CD4-positive, alpha-beta T cell (primary cell): ENCODE data around the gene GSK3B. TPM values are rescaled to one million over a fixed set of nuclear protein-coding genes. Genes with fewer than 3 reads are reported as not detected.

Experiments used
- ATAC-seq: fragments of 200-7000 bp; cut with Tn5 transposase; one replicate; pipeline ENCODE4 v1.10.0; 2022; ENCODE audit warnings: mild to moderate bottlenecking; ENCODE audit not compliant: poor library complexity
- CTCF ChIA-PET: fragments of 350-600 bp; sonication (Branson Sonifier 250); formaldehyde crosslinking; loops from one replicate; lab custom pipeline; 2021; ENCODE audit warnings: antibody characterized with exemption, inconsistent platforms; lab: Charles Lee
- POLR2A ChIA-PET: fragments of 350-600 bp; sonication (Branson Sonifier 250); formaldehyde crosslinking; loops from one replicate; lab custom pipeline; 2021; ENCODE audit warnings: antibody characterized with exemption, inconsistent platforms; lab: Charles Lee
- DNase-seq, 14 experiments: peaks; one replicate each; pipeline ENCODE4 v3.0.0-alpha.2; 2013 to 2020; ENCODE audit warnings: mixed read lengths in 2 of 14
- H3K27ac ChIP-seq, 2 donors: one replicate each; pipeline versions ENCODE4 v1.5.1 to v1.7.0; 2013; ENCODE audit warnings: low read length in 2 of 2, low read depth in 1 of 2, mild to moderate bottlenecking in 1 of 2
- H3K27me3 ChIP-seq, 2 experiments: 1 replicate in 1 of 2; 2 replicates in 1 of 2; pipeline versions ENCODE4 v1.6.1 to v1.7.0; 2013; ENCODE audit warnings: low read length in 2 of 2, control low read depth in 1 of 2, mild to moderate bottlenecking in 1 of 2, moderate library complexity in 1 of 2; ENCODE audit not compliant: insufficient read depth in 2 of 2, control insufficient read depth in 1 of 2
- H3K36me3 ChIP-seq: one replicate; pipeline ENCODE4 v1.6.1; 2013; ENCODE audit warnings: low read length, control low read depth; ENCODE audit not compliant: insufficient read depth
- H3K4me1 ChIP-seq: one replicate; pipeline ENCODE4 v1.6.1; 2013; ENCODE audit warnings: low read length, control low read depth; ENCODE audit not compliant: insufficient read depth
- H3K4me3 ChIP-seq: one replicate; pipeline ENCODE4 v1.5.1; 2013; ENCODE audit warnings: mild to moderate bottlenecking, low read length, moderate library complexity
- H3K9me3 ChIP-seq, 2 experiments: 1 replicate in 1 of 2; 2 replicates in 1 of 2; pipeline versions ENCODE4 v1.6.1 to v1.7.0; 2013; ENCODE audit warnings: low read length in 2 of 2, mild to moderate bottlenecking in 2 of 2, control low read depth in 1 of 2, moderate library complexity in 1 of 2; ENCODE audit not compliant: control insufficient read depth in 1 of 2, insufficient read depth in 1 of 2
- H3K27ac Mint-ChIP-seq: one replicate; pipeline ENCODE4 v1.8.0; 2020; ENCODE audit warnings: mixed read lengths
- H3K27me3 Mint-ChIP-seq: one replicate; pipeline ENCODE4 v1.8.0; 2021; ENCODE audit warnings: mixed read lengths
- H3K36me3 Mint-ChIP-seq: one replicate; pipeline ENCODE4 v1.8.0; 2021; ENCODE audit warnings: low read depth, mixed read lengths
- H3K4me1 Mint-ChIP-seq: one replicate; pipeline ENCODE4 v1.8.0; 2021; ENCODE audit warnings: low read depth, mixed read lengths
- H3K4me3 Mint-ChIP-seq: one replicate; pipeline ENCODE4 v1.8.0; 2020; ENCODE audit warnings: mild to moderate bottlenecking, mixed read lengths
- H3K9me3 Mint-ChIP-seq: one replicate; pipeline ENCODE4 v1.8.0; 2020; ENCODE audit warnings: mixed read lengths
- CTCF ChIP-seq: fragments of 200-600 bp; IDR thresholded peaks from one replicate; pipeline ENCODE4 v1.8.0; 2022; ENCODE audit warnings: antibody characterized with exemption, mild to moderate bottlenecking
- intact Hi-C, 2 experiments: fragments of 100-400 bp; cut with DNase I in 1 of 2; cut with micrococcal nuclease in 1 of 2; formaldehyde crosslinking; loops; one replicate each; pipeline versions ENCODE4 v1.15.1 to v1.9.0; 2023 to 2025; cut with DNase I, micrococcal nuclease
- total RNA-seq, 174 experiments: library from RNA in 2 of 174; stranded (reverse) in 2 of 174; gene quantifications; one replicate each; pipeline ENCODE4 v1.2.3 and lab custom pipeline; 2021 to 2026

The GSK3B gene
- total RNA-seq, 2 experiments from 2014 or later, result 27.9 to 29.1 TPM

- ATAC-seq (no peak), DNase-seq (no peak)
- intact Hi-C loops, result no loop called here
- no peaks in the 10 kb centered on the region for H3K36me3 ChIP-seq
- POLR2A ChIA-PET, result interaction anchor here (0.6 kb wide), 1 partner anchor 10 kb away, joined by 3 read pairs; no protein-coding TSS in a partner anchor
- no peaks in the 10 kb centered on the region for H3K27me3 Mint-ChIP-seq
- H3K27ac ChIP-seq, result no peak overlapping the region
- H3K9me3 ChIP-seq, result no peaks in the 10 kb centered on the region
- no peak overlapping the region for H3K4me3 Mint-ChIP-seq
- peaks cover 16% of the 10 kb centered on the region for H3K4me1 ChIP-seq
- H3K36me3 Mint-ChIP-seq, result peaks cover 9% of the 10 kb centered on the region
- H3K9me3 Mint-ChIP-seq, result no peaks in the 10 kb centered on the region
- CTCF ChIA-PET, result no interaction called here
- H3K4me3 ChIP-seq, result no peak overlapping the region
- H3K27ac Mint-ChIP-seq, result no peak overlapping the region
- H3K4me1 Mint-ChIP-seq, result peaks cover 78% of the 10 kb centered on the region
- no peaks in the 10 kb centered on the region for H3K27me3 ChIP-seq
- no peak for TF ChIP-seq CTCF
Measured at GRCh38 chr3:120028271-120029047, 65.8 kb downstream of the GSK3B start.

GRCh38 chr3:120027226-120027625 lies 67.0 kb downstream of the GSK3B start:
- H3K36me3 Mint-ChIP-seq, result peaks cover 3% of the 10 kb centered on the region
- TF ChIP-seq CTCF, result no peak
- ChIA-PET POLR2A (no interaction called here), CTCF (no interaction called here)
- no peaks in the 10 kb centered on the region for H3K9me3 ChIP-seq
- H3K36me3 ChIP-seq, result no peaks in the 10 kb centered on the region
- H3K4me3 Mint-ChIP-seq, result no peak overlapping the region
- H3K9me3 Mint-ChIP-seq, result no peaks in the 10 kb centered on the region
- H3K27me3 Mint-ChIP-seq, result no peaks in the 10 kb centered on the region
- intact Hi-C loops, result no loop called here
- peaks cover 16% of the 10 kb centered on the region for H3K4me1 ChIP-seq
- H3K27ac ChIP-seq, result no peak overlapping the region
- DNase-seq (no peak), ATAC-seq (no peak)
- no peak overlapping the region for H3K27ac Mint-ChIP-seq
- no peaks in the 10 kb centered on the region for H3K27me3 ChIP-seq
- H3K4me1 Mint-ChIP-seq, result peaks cover 81% of the 10 kb centered on the region
- H3K4me3 ChIP-seq, result no peak overlapping the region

GRCh38 chr3:120025520-120025919 lies 68.7 kb downstream of the GSK3B start:
- Mint-ChIP-seq H3K36me3 (peaks cover 3% of the 10 kb centered on the region), H3K27me3 (no peaks in the 10 kb centered on the region), H3K4me3 (no peak overlapping the region), H3K27ac (no peak overlapping the region), H3K4me1 (peaks cover 84% of the 10 kb centered on the region), H3K9me3 (no peaks in the 10 kb centered on the region)
- POLR2A ChIA-PET, result no interaction called here
- Histone ChIP-seq H3K27me3 (no peaks in the 10 kb centered on the region), H3K4me3 (no peak overlapping the region), H3K4me1 (peaks cover 13% of the 10 kb centered on the region), H3K36me3 (no peaks in the 10 kb centered on the region), H3K27ac (no peak overlapping the region), H3K9me3 (no peaks in the 10 kb centered on the region)
- CTCF ChIA-PET, result no interaction called here
- DNase-seq (peak in 2 of 14 experiments; percentile 2 to 35), ATAC-seq (peak; percentile 34)
- intact Hi-C loops, result no loop called here
- TF ChIP-seq CTCF, result no peak
